Measurements from ENCODE around the gene KCNB1.

Gene KCNB1

DNA sequence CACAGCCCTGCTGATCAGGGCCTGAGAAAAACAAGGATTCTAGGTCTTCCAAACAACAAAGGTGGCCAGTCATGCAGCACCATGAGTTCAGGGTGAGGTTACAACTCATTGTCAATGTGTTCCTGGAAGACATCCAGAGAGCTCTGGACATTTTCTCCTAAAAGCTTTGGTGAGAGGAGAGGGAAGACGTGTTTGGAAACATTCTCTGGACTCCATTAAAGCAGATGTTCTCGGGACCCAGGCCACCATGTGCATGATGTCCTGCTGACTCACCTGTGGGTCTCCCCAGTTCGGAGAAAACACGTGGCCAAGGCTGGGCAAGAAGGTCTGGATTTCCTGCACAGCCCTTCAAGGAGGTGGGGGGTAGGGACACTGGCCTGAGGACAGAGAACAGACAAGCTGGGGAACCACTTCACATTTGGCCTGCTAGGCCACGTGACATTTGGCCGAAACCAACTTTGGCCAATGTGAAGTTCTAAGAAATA is 61.6 kb downstream of the KCNB1 start:
- in situ Hi-C loops (cut with MboI; ENCODE audit: low pct_unique_long_range_greater_than_20kb, low sequenced_read_pairs, unreplicated experiment) = no loop called here
- DNase-seq (ENCODE audit: low spot score) = no peak
- TF ChIP-seq, protein P1, sequence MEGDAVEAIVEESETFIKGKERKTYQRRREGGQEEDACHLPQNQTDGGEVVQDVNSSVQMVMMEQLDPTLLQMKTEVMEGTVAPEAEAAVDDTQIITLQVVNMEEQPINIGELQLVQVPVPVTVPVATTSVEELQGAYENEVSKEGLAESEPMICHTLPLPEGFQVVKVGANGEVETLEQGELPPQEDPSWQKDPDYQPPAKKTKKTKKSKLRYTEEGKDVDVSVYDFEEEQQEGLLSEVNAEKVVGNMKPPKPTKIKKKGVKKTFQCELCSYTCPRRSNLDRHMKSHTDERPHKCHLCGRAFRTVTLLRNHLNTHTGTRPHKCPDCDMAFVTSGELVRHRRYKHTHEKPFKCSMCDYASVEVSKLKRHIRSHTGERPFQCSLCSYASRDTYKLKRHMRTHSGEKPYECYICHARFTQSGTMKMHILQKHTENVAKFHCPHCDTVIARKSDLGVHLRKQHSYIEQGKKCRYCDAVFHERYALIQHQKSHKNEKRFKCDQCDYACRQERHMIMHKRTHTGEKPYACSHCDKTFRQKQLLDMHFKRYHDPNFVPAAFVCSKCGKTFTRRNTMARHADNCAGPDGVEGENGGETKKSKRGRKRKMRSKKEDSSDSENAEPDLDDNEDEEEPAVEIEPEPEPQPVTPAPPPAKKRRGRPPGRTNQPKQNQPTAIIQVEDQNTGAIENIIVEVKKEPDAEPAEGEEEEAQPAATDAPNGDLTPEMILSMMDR (IDR thresholded peaks at IDR 0.05; ENCODE audit: extremely low read depth, insufficient read depth, missing control alignments) = no peak

DNA sequence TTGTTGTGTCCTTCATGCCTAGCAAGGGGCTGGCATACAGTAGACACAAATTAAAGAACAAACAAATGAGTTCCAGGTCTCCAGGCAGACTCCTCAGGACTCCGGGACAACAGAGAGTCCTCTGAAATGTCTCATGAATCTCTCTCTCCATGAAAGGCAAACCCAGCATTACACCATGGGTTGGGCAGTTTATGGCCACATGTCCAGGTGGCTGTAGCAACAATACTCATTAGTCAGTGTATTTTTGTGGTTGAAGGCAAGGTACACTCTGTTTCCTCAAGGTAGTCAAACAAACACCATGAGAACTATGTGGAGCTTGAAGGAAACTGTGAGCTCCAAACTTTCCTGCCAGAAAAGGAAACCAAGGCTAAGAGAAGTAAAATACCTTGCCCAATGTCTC is 62.2 kb downstream of the KCNB1 start:
- in situ Hi-C loops (cut with MboI; ENCODE audit: low pct_unique_long_range_greater_than_20kb, low sequenced_read_pairs, unreplicated experiment) = no loop called here
- no peak for DNase-seq (ENCODE audit: low spot score)
- TF ChIP-seq, protein P1 (IDR thresholded peaks at IDR 0.05; ENCODE audit: extremely low read depth, insufficient read depth, missing control alignments) = no peak

DNA sequence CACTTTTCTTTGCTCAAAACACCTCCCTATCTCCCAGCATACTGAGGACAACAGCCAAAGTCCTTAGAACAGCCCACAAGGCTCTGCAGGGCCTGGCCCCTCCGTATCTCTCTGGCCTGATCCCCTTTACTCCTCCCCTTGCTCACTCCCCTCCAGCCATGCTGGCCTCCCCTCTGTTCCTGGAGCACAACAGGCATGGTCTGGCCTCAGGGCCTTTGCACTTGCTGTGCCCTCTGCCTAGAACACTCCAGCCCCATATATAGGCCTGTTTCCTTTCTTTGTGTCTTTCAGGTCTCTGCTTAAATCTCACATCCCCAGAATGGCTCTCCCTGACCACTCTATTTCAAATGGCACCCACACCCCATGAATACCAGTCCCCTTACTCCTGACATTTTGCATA is 62.7 kb downstream of the KCNB1 start:
- in situ Hi-C loops (cut with MboI; ENCODE audit: low pct_unique_long_range_greater_than_20kb, low sequenced_read_pairs, unreplicated experiment) = no loop called here
- TF ChIP-seq, protein P1 (IDR thresholded peaks at IDR 0.05; ENCODE audit: extremely low read depth, insufficient read depth, missing control alignments) = no peak
- DNase-seq (ENCODE audit: low spot score) = no peak

DNA sequence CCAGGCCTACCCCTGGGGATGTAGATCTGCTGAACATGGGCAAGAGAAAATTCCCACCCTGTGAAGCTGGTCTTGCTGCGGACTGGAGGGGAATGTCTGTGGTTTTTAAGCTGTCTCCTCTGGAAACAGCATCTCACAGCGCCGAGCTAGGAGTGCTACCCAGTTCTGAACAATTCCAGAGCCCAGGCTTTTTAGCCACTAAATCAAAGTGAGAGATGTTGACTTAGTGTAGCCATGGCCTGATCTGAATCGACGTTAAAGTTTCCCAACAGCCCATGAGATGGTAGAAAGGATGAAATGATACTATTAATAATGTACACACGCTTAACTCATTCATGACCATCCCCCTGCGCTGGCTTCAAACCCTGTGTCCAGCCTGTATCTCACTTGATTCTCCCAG is 63.7 kb downstream of the KCNB1 start:
- in situ Hi-C loops (cut with MboI; ENCODE audit: low pct_unique_long_range_greater_than_20kb, low sequenced_read_pairs, unreplicated experiment) = no loop called here
- DNase-seq (ENCODE audit: low spot score) = no peak

DNA sequence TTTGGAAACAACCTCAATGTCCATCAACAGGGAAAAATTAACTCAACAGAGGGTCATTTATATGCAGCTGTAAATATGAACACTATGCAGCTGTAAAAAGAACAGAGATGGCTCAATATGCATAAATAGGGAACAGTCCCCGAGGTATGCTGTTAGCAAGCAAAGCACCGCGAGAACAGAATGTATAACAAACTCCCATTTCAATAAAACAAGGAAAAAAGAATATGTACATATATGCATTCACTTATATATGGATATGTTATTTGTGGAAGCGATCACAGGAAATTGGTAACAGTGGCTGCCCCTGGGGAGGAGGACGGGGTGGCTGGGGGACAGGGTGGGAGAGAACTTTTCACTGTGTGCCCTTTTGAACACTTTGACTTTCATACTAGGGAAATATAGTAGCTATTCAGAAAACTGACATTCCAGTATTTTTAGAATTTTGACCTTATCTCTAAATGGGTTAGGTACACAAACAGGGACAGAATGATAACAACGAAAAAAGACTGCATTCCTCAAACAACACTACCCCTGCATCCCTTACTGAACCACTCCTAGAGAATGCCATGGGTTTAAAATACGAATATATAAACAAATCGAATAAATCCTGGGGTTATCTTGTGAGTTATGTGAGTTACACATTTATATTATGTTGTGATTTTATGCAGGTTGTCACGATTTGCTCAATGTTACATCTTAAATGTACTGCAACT is 64.5 kb downstream of the KCNB1 start:
- TF ChIP-seq, protein P1 (IDR thresholded peaks at IDR 0.05; ENCODE audit: extremely low read depth, insufficient read depth, missing control alignments) = no peak
- no peak for DNase-seq (ENCODE audit: low spot score)
- in situ Hi-C loops (cut with MboI; ENCODE audit: low pct_unique_long_range_greater_than_20kb, low sequenced_read_pairs, unreplicated experiment) = no loop called here

More for the DNA sequence above, 63.7 kb downstream of the KCNB1 start:
- TF ChIP-seq, protein P1 (IDR thresholded peaks at IDR 0.05; ENCODE audit: extremely low read depth, insufficient read depth, missing control alignments) = no peak

DNA sequence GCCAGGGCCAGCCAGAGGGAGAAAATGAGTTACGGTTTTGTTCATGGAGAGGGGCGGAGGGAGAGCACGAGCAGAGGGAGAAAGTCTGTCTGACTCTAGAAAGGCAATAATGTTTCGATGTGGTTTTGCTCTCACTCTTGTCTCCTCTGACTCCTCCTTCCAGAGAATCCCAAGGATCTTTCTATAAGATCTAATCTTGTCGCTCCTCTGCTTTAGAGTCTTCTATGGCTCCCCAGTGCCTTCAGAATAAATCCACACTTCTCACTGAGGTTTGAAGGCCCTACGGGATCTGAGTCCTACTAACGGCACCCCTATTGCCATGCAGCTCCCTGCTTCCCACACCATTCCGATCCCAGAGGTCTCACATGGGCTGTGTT is 66.8 kb downstream of the KCNB1 start:
- in situ Hi-C loops (cut with MboI; ENCODE audit: low pct_unique_long_range_greater_than_20kb, low sequenced_read_pairs, unreplicated experiment) = no loop called here
- DNase-seq (ENCODE audit: low spot score) = no peak
- TF ChIP-seq, protein P1 (IDR thresholded peaks at IDR 0.05; ENCODE audit: extremely low read depth, insufficient read depth, missing control alignments) = no peak
